ENCODE results near the gene PERM1.

Gene PERM1

GRCh38 chr1:1000357-1001056 lies 18.6 kb upstream of the PERM1 start:
- H3K4me1 ChIP-seq (ENCODE audit: control insufficient read depth, low read length), result peaks cover 3% of the 10 kb centered on the region; the same call in 1 of the 2 replicates
- no peaks in the 10 kb centered on the region for H3K36me3 ChIP-seq (ENCODE audit: control insufficient read depth, low read length)
- no peak overlapping the region for H3K4me3 ChIP-seq (ENCODE audit: low read length)
- no peak overlapping the region for H3K4me2 ChIP-seq (ENCODE audit: low read length)
- peaks cover 32% of the 10 kb centered on the region for H3K27me3 ChIP-seq (ENCODE audit: control insufficient read depth, low read length)
- H3K27ac ChIP-seq (ENCODE audit: low read depth, low read length), result no peak overlapping the region
- no peak for TF ChIP-seq EZH2phosphoT487 (IDR thresholded peaks at IDR 0.05; ENCODE audit: borderline replicate concordance, low read length)
- no peak for TF ChIP-seq CTCF (IDR thresholded peaks at IDR 0.05; ENCODE audit: low read depth, low read length, poor library complexity, severe bottlenecking)
- H4K20me1 ChIP-seq (ENCODE audit: control insufficient read depth, insufficient read depth, low read depth, low read length), result no peaks in the 10 kb centered on the region
- H3K9me3 ChIP-seq (ENCODE audit: control insufficient read depth, insufficient read depth, low read length), result no peaks in the 10 kb centered on the region
- H3K79me2 ChIP-seq (ENCODE audit: control insufficient read depth, low read length), result no peaks in the 10 kb centered on the region
- H3K9me2 ChIP-seq (replicated peaks; ENCODE audit: control insufficient read depth, low read length), result no peaks in the 10 kb centered on the region
- H3F3A ChIP-seq (ENCODE audit: control insufficient read depth, insufficient read depth), result no peaks in the 10 kb centered on the region

GRCh38 chr1:999725-1000356 lies 17.9 kb upstream of the PERM1 start, which contains the start of gene HES4:
Gene HES4 (minus strand): TSS chr1:1000097. CDS start chr1:999973, 124 bp downstream.
- no peaks in the 10 kb centered on the region for H4K20me1 ChIP-seq (ENCODE audit: control insufficient read depth, insufficient read depth, low read depth, low read length)
- no peaks in the 10 kb centered on the region for H3K36me3 ChIP-seq (ENCODE audit: control insufficient read depth, low read length)
- H3K4me2 ChIP-seq (ENCODE audit: low read length), result no peak within 1 kb of the TSS
- H3K4me1 ChIP-seq (ENCODE audit: control insufficient read depth, low read length), result peaks cover 3% of the 10 kb centered on the region; the same call in 1 of the 2 replicates
- H3K27me3 ChIP-seq (ENCODE audit: control insufficient read depth, low read length), result peaks cover 28% of the 10 kb centered on the region
- no peak within 1 kb of the TSS for H3K27ac ChIP-seq (ENCODE audit: low read depth, low read length)
- H3K9me3 ChIP-seq (ENCODE audit: control insufficient read depth, insufficient read depth, low read length), result no peaks in the 10 kb centered on the region
- no peaks in the 10 kb centered on the region for H3K9me2 ChIP-seq (replicated peaks; ENCODE audit: control insufficient read depth, low read length)
- no peaks in the 10 kb centered on the region for H3K79me2 ChIP-seq (ENCODE audit: control insufficient read depth, low read length)
- H3F3A ChIP-seq (ENCODE audit: control insufficient read depth, insufficient read depth), result no peaks in the 10 kb centered on the region
- TF ChIP-seq CTCF (IDR thresholded peaks at IDR 0.05; ENCODE audit: low read depth, low read length, poor library complexity, severe bottlenecking) (no peak), EZH2phosphoT487 (IDR thresholded peaks at IDR 0.05; ENCODE audit: borderline replicate concordance, low read length) (no peak)
- no peak within 1 kb of the TSS for H3K4me3 ChIP-seq (ENCODE audit: low read length)

- Histone ChIP-seq H3K79me2 (ENCODE audit: control insufficient read depth, low read length) (no peaks in the 10 kb centered on the region), H3K27ac (ENCODE audit: low read depth, low read length) (no peak overlapping the region), H3K27me3 (ENCODE audit: control insufficient read depth, low read length) (peaks cover 21% of the 10 kb centered on the region), H3K9me3 (ENCODE audit: control insufficient read depth, insufficient read depth, low read length) (no peaks in the 10 kb centered on the region), H4K20me1 (ENCODE audit: control insufficient read depth, insufficient read depth, low read depth, low read length) (no peaks in the 10 kb centered on the region), H3F3A (ENCODE audit: control insufficient read depth, insufficient read depth) (no peaks in the 10 kb centered on the region), H3K4me3 (ENCODE audit: low read length) (no peak overlapping the region), H3K4me1 (ENCODE audit: control insufficient read depth, low read length) (peaks cover 3% of the 10 kb centered on the region; the same call in 1 of the 2 replicates), H3K36me3 (ENCODE audit: control insufficient read depth, low read length) (no peaks in the 10 kb centered on the region), H3K4me2 (ENCODE audit: low read length) (no peak overlapping the region), H3K9me2 (replicated peaks; ENCODE audit: control insufficient read depth, low read length) (no peaks in the 10 kb centered on the region)
- TF ChIP-seq CTCF (IDR thresholded peaks at IDR 0.05; ENCODE audit: low read depth, low read length, poor library complexity, severe bottlenecking), result no peak
- TF ChIP-seq EZH2phosphoT487 (IDR thresholded peaks at IDR 0.05; ENCODE audit: borderline replicate concordance, low read length), result no peak
These were observed 17.3 kb upstream of the PERM1 start for GRCh38 chr1:998995-999724.

Data from DOHH2 (cell line).